NCI-H748 (cell line): ENCODE measurements around the gene SGCA.

Experiments
- DNase-seq: peaks from one replicate; lab custom pipeline; 2025; ENCODE audit not compliant: unreplicated experiment; lab: John Stamatoyannopoulos, UW

The SGCA gene

DNA sequence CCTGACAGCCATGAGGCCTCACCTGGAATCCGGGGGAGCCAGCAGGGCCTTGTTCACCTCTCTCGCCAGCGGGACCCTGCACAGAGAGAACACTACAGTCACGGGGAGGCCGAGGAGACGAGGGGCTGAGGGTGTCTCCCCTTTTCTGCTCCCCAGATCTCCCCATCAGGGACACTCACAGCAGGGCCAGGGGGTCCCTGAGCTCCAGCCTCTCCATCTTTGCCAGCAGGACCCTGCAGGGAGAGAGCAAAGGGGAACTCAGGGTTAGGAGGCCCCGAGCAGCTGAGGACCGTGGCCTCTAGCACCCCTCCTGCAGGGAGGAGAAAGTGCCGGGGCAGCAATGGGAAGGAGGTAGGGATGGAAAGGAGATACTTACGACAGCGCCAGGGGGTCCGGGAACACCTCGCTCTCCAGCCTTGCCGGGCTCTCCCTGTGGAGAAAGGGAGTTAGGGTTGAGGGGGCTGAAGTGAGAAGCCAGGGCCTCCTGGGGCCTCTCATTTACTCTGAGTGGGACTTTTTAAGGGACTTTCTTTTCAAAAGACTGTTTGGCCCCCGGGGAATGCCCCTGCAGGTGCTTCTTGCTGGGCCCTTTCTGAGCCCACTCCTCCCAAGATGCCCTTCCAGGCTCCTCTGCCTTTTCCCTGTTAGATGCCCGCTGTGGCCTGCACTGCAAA is 26.9 kb downstream of the SGCA start:
- no peak for DNase-seq

DNA sequence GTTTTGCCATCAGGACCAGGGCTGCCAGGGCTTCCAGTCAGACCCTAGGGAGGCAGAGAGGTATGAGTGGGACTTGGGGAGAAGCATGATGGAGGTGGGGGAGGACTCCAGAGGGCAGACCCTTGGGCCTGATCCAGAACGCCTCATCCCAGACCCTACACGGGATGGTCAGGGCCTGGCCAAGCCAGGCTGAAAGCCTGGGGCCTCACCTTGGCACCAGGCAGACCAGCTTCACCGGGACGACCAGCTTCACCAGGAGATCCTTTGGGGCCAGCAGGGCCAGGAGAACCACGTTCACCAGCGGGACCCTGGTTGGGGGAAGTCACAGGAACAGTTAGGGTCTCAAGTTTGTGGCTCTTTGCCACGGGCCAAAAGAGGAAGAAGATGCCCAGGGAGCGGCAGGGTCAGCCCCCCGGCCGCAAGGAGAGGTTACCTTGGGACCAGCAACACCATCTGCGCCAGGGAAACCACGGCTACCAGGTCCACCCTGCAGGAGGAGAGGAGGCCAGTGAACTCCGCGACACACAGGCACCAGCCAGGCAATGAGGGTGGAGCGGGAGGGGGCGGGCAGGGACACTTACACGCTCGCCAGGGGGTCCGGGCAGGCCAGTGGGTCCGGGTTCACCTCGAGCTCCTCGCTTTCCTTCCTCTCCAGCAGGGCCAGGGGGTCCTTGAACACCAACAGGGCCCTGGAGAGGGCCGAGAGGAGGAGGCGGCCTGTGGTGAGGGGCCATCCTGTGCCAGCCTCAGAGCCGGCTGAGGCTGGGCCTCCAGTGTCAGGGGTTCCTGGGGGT is 28.5 kb downstream of the SGCA start:
- DNase-seq, result no peak

DNA sequence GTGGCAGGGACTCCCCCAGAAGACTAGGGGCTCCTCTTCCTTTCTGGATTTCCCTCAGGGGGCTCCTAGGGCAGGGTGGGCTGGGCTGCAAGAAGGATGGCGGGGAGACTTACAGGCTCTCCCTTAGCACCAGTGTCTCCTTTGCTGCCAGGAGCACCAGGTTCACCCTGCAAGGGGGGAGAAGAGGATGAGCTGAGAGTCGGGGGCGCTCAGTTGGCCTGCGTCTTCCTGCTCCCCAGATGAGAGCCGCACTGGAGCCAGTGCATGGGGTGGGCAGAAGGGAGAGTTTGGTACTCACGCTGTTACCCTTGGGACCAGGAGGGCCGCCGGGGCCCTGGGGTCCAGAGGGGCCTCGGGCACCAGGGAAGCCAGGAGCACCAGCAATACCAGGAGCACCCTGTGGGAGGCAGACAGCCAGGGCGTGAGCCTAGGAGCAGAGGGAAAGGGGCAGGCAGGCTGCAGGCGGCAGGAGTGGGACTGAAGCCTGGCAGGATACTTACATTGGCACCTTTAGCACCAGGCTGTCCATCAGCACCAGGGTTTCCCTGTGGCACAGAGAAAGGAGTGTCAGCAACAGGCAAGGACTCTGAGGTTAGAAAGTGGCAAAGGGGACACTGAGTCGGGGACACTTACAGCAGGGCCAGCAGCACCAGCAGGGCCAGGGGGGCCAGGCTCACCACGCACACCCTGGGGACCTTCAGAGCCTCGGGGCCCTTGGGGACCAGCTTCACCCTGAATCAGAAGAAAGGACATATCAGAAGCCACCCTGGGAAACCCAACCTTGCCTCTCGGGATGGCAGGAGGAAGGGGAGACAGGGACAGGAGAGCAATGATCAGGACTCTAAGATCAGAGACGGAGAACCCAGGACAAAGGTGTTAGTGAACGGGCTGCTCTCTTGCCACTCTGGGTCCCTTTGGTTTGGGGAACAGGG is 29.4 kb downstream of the SGCA start:
- DNase-seq, result no peak

DNA sequence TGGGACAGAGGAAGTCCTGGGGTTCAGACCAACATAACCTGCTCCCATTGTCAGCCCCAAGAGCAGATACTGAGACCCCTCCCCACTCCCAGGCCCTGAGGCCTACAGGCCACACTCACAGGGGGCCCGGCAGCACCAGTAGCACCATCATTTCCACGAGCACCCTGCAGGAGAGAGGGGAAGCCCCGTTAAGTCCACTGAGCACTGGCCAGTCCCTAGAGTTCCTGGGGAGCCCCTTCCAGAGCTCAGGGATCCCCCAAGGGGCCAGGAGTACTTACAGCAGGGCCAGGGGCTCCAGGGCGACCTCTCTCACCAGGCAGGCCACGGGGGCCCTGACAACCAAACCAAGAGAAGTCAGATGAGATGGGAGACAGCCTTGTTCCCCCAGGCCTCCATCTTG is 30.2 kb downstream of the SGCA start:
- DNase-seq, result no peak

DNA sequence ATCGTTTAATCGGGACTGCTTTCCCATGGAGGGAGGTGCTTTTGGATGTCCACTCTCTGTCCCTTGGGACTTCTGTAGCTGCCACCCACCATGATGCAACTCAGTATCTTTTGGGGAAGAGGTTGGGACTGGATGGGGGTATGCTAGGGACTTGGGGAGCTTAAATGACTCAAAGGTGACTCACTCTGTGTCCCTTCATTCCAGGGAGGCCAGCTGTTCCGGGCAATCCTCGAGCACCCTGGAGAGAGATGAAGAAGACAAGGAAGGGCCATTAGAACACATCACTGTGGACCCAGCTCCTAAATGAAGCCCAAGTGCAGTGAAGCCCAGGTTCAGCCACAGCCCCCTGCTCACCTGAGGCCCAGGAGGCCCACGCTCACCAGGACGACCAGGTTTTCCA is 31.0 kb downstream of the SGCA start:
- DNase-seq, result no peak

DNA sequence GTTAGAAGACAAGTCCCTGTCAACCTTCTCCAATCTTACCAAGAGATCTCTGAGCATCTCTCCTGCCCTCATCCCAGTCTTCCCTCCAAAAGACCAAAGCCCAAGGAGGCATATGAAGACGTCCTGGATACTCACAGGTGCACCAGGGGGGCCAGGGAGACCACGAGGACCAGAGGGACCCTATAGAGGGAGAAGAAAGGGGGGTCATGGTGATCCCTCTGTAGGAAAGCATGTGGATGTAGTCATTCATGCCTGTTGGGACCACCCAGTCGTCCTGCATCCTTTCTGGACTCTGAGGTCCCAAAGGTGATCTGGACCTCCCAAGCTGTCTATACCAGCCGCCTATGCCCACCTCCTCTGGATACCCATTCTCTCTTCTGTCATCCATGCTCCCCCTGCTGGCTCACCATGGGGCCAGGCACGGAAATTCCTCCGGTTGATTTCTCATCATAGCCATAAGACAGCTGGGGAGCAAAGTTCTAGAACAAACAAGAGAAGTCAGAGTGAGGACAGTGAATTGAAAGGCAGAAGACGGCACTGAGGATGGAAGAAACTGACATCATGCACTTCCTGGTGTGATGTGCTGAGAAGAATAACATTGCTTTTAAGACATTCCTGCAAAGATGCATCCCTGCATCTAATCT is 32.3 kb downstream of the SGCA start:
- peak; percentile 51 for DNase-seq

DNA sequence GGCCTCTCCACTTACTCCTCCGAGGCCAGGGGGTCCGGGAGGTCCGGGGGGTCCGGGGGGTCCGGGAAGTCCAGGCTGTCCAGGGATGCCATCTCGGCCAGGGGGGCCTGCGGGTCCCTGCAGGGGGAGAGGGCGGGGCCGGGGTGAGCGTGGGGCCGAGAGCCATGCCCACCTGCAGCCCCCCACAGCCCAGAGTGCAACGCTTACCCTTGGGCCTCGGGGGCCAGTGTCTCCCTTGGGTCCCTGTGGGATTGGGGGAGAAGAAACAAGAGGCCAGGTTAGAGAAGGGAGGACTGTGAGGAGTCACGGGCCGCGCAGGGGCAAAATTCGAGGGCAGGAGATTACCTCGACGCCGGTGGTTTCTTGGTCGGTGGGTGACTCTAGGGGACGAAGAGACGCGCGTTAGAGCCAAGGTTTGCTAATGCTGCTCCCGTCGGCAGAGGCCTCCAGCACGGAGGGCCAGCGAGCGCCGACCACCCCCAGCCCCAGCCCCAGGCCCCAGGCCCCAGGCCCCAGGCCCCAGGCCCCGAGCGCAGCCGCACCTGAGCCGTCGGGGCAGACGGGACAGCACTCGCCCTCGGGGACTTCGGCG is 33.5 kb downstream of the SGCA start:
- no peak for DNase-seq

DNA sequence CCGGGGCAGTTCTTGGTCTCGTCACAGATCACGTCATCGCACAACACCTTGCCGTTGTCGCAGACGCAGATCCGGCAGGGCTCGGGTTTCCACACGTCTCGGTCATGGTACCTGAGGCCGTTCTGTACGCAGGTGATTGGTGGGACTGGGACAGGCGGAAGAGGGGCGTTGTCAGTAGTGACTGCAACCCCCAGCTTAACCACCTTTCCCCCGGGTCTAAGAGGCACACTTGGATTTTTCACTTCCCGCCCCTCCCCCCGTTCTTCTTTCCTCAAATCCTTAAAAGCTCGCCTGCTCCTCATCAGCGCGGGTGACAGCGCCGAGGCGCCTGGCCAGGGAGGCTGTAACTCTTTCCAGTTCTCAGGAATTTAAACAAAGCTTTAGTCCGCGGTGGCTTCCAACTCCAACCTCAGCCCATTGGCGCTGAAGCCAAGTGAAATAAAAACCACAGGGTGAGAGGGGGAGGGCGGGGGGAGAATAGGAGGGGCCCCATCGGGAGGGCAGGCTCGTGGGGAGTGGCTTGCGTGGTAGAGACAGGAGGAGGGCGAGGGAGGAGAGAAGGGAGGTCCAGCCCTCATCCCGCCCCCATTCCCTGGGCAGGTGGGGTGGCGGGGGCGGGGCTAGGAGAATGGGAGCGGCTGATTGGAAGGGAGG is 34.1 kb downstream of the SGCA start:
- DNase-seq, result peak; percentile 86

DNA sequence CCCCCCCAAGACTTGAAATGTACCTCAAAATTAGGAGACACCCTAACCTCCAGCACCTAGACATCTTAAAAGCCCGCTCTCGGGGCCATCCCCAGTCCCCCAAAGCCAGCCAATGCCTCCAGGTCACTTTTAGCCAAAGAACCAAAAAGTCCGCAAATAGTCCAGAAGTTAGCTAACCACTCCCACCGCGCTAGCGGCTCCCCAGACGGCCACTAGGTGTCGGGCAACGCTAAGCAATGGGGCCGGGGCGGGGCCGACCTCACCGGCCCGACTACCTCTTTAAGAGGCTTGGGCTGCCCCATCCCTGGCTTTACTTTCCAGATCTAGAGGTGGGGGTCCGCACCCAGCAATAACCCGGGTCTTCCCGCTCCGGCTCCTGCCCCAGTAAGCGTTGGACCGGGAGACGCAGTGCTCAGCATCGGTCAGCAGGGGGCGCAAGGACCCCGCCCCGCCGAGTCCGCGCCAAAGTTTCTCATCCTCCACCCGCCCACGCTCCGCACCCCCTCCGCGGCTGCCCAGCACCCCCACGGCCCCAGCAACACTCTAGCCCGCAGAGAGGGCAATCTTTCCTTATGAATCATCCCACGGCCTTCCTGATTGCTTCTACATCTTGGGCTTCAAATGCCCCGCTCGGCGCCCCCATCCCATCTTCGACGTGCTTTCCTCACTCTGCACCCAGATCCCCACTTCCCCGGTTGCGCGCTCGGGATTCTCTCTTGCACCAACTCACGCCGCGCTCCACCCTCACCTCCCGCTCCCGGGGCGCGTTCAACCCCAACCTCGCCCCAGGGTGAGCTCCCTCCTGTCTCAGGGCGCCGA is 34.9 kb downstream of the SGCA start:
- DNase-seq, result peak; percentile 78

DNA sequence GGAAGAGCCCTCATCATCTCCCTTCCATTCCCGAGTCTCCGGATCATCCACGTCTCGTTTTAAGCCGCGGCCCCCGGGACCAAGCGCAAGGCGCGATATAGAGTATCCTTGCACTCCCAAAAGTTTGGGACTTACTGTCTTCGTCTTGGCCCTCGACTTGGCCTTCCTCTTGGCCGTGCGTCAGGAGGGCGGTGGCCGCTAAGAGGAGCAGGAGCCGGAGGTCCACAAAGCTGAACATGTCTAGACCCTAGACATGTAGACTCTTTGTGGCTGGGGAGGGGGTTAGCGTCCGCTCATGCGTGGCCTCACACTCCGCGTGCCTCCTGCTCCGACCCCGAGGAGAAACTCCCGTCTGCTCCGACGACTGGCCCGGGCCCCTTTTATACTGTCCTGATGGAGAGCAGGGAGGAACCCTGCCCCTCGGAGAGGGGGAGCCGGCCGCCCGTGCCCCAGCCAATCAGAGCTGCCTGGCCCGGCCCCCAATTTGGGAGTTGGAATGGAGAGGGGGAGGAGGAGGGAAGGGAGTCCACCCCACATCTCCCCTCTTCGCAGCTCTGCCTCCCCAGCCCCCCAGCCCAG is 35.6 kb downstream of the SGCA start, which contains the start of gene COL1A1:
Gene COL1A1, minus strand, starts transcription at position 356 of the 579 bp plus-strand sequence. Its CDS starts 118 bp downstream, at position 238.
- no peak for DNase-seq

DNA sequence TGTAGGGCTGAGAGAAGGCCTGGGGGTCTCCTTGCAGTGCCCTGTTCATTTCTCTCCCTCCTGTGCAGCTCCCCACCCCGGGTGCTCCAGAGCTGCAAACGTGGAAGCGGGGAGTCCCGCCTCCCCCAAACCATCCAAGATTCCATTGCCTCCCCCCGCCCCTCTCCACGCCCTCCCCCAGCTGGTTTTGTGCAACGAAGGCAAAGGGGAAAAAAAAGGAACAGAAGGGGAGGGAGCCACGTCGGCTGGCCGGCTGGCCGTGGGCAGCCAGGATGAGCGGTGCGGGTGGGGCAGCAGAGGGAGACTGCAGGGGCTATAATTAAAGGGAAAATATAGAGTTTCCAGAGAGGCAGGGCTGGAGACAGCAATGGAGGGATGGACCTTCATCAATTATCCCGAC is 37.3 kb downstream of the SGCA start:
- DNase-seq, result no peak

DNA sequence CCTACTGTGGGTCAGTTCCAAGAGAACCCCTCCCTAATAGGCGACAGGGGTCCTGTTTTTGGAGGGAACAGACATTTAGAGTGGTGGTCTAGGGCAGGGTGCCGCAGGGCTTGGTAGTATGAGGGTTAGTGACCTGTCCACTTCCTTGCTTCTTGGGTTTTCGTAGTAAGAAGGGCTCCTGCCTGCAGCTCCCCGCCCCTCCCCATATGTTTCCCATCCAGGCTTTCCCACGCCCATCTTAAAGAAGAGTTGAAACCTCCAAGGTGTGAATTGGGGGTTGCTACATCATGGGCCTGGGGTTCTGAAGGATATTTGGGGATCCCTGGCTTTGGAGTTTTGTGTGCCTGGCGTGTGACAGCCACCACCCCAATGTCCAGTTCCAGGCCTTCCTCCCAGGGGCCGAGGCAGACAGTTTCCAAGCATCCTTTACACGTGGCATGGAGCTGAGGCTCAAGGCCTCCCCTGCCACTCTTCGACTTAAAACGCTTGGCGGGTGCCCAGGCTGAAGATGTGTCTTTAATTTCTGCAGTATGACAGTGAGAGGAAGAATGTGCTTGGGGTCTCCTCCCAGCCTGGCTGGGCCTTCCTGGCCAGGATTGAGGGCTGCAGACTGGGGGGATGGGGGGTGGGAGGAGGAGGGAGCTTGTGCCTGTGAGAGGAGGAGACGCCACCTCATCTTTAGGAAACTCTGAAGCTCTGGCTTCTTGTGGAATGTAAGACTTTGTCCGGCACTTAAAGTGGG is 38.0 kb downstream of the SGCA start:
- no peak for DNase-seq

DNA sequence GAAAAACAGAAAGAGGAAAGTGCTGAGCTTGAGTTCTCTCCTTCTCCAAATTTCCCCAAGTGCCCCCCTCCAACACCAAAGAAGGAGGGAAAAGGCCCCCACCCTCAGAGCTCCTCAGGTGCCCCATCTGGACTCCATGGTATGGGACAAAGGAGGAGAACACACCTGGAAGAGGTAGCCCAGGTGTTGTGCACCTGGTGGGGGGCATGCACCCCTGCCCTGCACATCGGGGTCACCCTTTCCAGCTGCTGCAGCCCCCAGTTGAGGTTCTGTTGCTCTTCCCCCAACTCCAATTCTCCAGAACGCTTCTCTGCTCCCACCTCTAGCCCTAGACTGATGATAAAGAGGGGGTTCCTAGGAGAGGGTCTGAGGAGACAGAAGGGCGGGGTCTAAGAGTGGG is 38.6 kb downstream of the SGCA start:
- no peak for DNase-seq

DNA sequence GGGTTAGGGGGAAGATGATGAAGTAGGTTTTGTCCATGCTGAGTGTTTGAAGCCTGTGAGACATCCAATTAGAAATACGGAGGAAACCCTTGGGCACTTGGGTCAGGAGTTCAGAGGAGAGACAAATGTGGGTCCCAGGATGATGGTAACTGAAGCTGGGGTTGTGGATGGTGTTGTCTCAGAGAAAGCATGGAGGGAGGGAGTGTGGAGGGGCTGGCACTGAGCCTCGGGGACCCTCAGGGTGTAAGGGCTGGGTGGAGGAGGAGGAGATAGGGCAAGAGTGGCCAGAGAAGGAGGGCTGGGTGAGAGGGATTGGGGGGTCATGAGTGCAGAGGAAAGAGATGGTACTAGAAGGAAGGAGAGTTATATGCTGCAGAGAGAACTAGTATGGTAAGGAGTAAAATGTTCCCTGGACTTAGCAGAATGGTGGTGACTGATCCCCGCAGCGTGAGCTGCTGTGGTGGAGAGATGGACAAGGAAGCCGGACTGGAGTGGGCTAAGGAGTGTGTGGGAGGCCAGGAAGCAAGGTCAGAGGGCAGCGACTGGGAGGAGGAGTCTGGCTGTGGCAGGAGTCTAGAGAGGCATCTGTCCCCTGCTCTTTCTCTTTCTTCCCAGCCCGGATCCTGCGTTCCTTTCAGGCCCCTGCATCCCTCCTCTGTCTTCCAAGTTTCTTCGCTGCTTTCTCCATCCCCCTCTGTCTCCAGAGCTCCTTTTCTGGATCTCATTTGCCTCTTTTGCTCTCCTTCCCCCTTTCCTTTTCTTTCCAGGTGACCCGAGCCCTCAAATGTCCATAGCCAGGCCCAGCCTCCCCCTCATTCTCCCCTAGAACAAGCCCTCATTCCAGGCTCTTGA is 39.5 kb downstream of the SGCA start:
- no peak for DNase-seq

DNA sequence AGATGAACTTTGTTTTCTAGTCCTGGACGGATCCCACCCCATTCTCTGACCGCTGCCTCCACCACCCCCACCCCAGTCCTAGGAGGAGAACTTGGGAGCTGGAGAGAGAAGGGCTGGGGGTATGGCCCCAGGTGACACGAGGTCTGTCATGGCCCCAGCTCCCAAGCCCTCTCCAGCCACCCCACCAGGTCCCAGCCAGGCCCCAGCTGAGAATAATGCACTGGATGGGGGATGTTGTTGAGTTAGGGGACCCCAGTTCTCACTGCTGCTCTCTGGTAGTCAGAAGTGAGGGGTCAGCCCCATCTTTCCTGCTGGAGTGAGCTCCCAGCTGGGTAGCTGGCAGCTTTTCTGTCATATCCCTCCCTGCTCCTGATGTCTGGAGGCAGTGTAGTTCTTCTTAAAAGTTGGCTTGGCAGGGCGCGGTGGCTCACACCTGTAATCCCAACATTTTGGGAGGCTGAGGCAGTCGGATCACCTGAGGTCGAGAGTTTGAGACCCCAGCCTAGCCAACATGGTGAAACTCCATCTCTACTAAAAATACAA is 40.2 kb downstream of the SGCA start:
- DNase-seq, result no peak

DNA sequence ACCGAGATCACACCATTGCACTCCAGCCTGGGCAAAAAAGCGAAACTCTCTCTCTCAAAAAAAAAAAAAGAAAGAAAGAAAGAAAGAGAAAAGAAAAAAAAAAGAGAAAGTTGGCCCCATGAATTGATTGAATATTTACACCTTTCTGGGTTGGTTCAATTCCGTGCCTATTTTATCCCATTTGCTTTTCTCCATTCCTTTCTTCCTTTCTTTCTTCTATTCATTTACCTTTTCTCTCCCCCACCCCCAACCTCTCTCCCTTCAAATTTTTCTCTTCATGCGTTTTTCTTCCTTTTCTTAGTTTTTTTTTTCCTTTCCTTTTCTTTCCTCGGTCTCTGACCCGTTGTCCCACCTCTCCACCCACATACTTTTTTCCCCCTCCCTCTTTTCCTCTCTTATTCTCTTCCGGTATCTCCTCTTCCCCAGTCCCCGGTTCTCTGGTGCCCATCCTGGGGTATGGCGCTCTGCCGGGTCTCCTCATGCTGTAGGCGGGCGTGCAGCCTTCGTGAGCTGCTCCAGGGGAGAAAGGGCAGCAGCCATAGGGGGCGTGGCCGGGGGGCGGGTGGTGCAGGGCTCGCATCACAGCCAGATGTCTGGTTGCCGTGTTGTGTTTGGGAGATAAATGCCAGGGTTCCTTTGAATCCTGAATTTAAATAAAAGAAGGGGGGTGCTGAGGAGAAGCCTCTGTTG is 40.9 kb downstream of the SGCA start:
- peak; percentile 53 for DNase-seq
